GM23338 (cell line): ENCODE data around the gene FOXA1. TPM values are rescaled to one million over a fixed set of nuclear protein-coding genes. Genes with fewer than 3 reads are reported as not detected.

ENCODE experiments used
- ATAC-seq: fragments of 200-7000 bp; cut with Tn5 transposase; 3 replicates; pipeline ENCODE4 v1.9.1; 2020
- DNase-seq: peaks from one replicate; pipeline ENCODE4 v3.0.0-alpha.2; 2015; ENCODE audit warnings: low spot score
- H2AFZ ChIP-seq: fragments of 200-600 bp; sonication (generic); 2 replicates; pipeline ENCODE4 v1.8.0; 2016; ENCODE audit warnings: antibody characterized with exemption, mild to moderate bottlenecking, moderate library complexity
- H3F3A ChIP-seq: fragments of 200-600 bp; sonication (generic); replicated peaks from 2 replicates; pipeline ENCODE4 v1.8.0; 2017; ENCODE audit warnings: antibody characterized with exemption, mixed run types, low read depth
- H3K27ac ChIP-seq: fragments of 200-600 bp; sonication (generic); 2 replicates; pipeline ENCODE4 v1.6.1; 2016; ENCODE audit warnings: low read depth
- H3K27me3 ChIP-seq: fragments of 200-600 bp; sonication (generic); 2 replicates; pipeline ENCODE4 v1.8.0; 2016; ENCODE audit warnings: mild to moderate bottlenecking, mixed run types, moderate library complexity; ENCODE audit not compliant: insufficient read depth
- H3K36me3 ChIP-seq: fragments of 200-600 bp; sonication (generic); 2 replicates; pipeline ENCODE4 v1.8.0; 2016; ENCODE audit warnings: mild to moderate bottlenecking; ENCODE audit not compliant: insufficient read depth
- H3K4me1 ChIP-seq: fragments of 200-600 bp; sonication (generic); 2 replicates; pipeline ENCODE4 v1.8.0; 2016; ENCODE audit warnings: mild to moderate bottlenecking, moderate library complexity; ENCODE audit not compliant: insufficient read depth
- H3K4me2 ChIP-seq: fragments of 200-600 bp; sonication (generic); 2 replicates; pipeline ENCODE4 v1.7.1; 2017; ENCODE audit warnings: mixed run types
- H3K4me3 ChIP-seq: fragments of 200-600 bp; sonication (generic); 2 replicates; pipeline ENCODE4 v1.6.1; 2016; ENCODE audit warnings: mixed run types
- H3K79me2 ChIP-seq: fragments of 200-600 bp; sonication (generic); replicated peaks from 2 replicates; pipeline ENCODE4 v1.8.0; 2017; ENCODE audit warnings: mild to moderate bottlenecking; ENCODE audit not compliant: insufficient read depth
- H3K9me2 ChIP-seq: fragments of 200-600 bp; sonication (generic); 2 replicates; pipeline ENCODE4 v1.8.0; 2017; ENCODE audit not compliant: insufficient read depth
- H4K20me1 ChIP-seq: fragments of 200-600 bp; sonication (generic); replicated peaks from 2 replicates; pipeline ENCODE4 v1.8.0; 2017; ENCODE audit warnings: mild to moderate bottlenecking; ENCODE audit not compliant: insufficient read depth
- H3K27ac Mint-ChIP-seq: 2 replicates; pipeline ENCODE4 v1.8.0; 2020; ENCODE audit warnings: inconsistent platforms, mild to moderate bottlenecking, moderate library complexity, mixed read lengths
- H3K27me3 Mint-ChIP-seq: 3 replicates; pipeline ENCODE4 v1.8.0; 2022; ENCODE audit warnings: low read depth, mild to moderate bottlenecking, moderate library complexity, mixed read lengths, inconsistent platforms; ENCODE audit not compliant: insufficient read depth, poor library complexity
- H3K36me3 Mint-ChIP-seq: 3 replicates; pipeline ENCODE4 v1.8.0; 2021; ENCODE audit warnings: low read depth, mild to moderate bottlenecking, inconsistent platforms, moderate library complexity, mixed read lengths
- H3K4me1 Mint-ChIP-seq: 3 replicates; pipeline ENCODE4 v1.8.0; 2020; ENCODE audit warnings: mild to moderate bottlenecking, inconsistent platforms, mixed read lengths
- H3K4me3 Mint-ChIP-seq: 3 replicates; pipeline ENCODE4 v1.8.0; 2021; ENCODE audit warnings: moderate library complexity, mild to moderate bottlenecking, inconsistent platforms, mixed read lengths
- H3K9me3 Mint-ChIP-seq: 3 replicates; pipeline ENCODE4 v1.8.0; 2020; ENCODE audit warnings: moderate library complexity, mild to moderate bottlenecking, inconsistent platforms, mixed read lengths
- EZH2 ChIP-seq: fragments of 200-600 bp; sonication (generic); IDR thresholded peaks from one replicate; pipeline ENCODE4 v1.8.0; 2017; ENCODE audit warnings: antibody characterized with exemption, mild to moderate bottlenecking, low read depth; ENCODE audit not compliant: unreplicated experiment
- EZH2phosphoT487 ChIP-seq: fragments of 200-600 bp; sonication (generic); IDR thresholded peaks from one replicate; pipeline ENCODE4 v1.8.1; 2018; ENCODE audit warnings: antibody characterized with exemption; ENCODE audit not compliant: unreplicated experiment
- POLR2AphosphoS5 ChIP-seq: IDR thresholded peaks from 2 replicates; pipeline ENCODE4 v1.6.1; 2016; ENCODE audit warnings: antibody characterized with exemption, low read depth
- ZNF114 ChIP-seq: fragments of 250-450 bp; sonication (Bioruptor Pico); IDR thresholded peaks from 2 replicates; pipeline ENCODE4 v1.5.0; 2020; ENCODE audit warnings: mild to moderate bottlenecking, moderate library complexity
- polyA plus RNA-seq: library from polyadenylated mRNA; unstranded; fragments of >200 nt; fragmentation: Nextera tagmentation; extraction: Ambion mirVana; gene quantifications from 2 replicates; pipeline ENCODE4 v1.2.1, GENCODE V29; 2016
- total RNA-seq: library from RNA; depleted of rRNA; stranded (reverse); fragments of >200 nt; shearing (Covaris generic); gene quantifications from 2 replicates; pipeline ENCODE4 v1.2.3, GENCODE V29; 2014
- TF ChIP-seq, protein P1 (sequence below): fragments of 250-450 bp; sonication (Bioruptor Pico); IDR thresholded peaks from 2 replicates; pipeline ENCODE4 v1.5.0; 2020; ENCODE audit warnings: mild to moderate bottlenecking, moderate library complexity

Gene FOXA1
- total and polyA plus RNA-seq, 2 experiments from 2014 or later = not detected

- TF ChIP-seq, protein P1, sequence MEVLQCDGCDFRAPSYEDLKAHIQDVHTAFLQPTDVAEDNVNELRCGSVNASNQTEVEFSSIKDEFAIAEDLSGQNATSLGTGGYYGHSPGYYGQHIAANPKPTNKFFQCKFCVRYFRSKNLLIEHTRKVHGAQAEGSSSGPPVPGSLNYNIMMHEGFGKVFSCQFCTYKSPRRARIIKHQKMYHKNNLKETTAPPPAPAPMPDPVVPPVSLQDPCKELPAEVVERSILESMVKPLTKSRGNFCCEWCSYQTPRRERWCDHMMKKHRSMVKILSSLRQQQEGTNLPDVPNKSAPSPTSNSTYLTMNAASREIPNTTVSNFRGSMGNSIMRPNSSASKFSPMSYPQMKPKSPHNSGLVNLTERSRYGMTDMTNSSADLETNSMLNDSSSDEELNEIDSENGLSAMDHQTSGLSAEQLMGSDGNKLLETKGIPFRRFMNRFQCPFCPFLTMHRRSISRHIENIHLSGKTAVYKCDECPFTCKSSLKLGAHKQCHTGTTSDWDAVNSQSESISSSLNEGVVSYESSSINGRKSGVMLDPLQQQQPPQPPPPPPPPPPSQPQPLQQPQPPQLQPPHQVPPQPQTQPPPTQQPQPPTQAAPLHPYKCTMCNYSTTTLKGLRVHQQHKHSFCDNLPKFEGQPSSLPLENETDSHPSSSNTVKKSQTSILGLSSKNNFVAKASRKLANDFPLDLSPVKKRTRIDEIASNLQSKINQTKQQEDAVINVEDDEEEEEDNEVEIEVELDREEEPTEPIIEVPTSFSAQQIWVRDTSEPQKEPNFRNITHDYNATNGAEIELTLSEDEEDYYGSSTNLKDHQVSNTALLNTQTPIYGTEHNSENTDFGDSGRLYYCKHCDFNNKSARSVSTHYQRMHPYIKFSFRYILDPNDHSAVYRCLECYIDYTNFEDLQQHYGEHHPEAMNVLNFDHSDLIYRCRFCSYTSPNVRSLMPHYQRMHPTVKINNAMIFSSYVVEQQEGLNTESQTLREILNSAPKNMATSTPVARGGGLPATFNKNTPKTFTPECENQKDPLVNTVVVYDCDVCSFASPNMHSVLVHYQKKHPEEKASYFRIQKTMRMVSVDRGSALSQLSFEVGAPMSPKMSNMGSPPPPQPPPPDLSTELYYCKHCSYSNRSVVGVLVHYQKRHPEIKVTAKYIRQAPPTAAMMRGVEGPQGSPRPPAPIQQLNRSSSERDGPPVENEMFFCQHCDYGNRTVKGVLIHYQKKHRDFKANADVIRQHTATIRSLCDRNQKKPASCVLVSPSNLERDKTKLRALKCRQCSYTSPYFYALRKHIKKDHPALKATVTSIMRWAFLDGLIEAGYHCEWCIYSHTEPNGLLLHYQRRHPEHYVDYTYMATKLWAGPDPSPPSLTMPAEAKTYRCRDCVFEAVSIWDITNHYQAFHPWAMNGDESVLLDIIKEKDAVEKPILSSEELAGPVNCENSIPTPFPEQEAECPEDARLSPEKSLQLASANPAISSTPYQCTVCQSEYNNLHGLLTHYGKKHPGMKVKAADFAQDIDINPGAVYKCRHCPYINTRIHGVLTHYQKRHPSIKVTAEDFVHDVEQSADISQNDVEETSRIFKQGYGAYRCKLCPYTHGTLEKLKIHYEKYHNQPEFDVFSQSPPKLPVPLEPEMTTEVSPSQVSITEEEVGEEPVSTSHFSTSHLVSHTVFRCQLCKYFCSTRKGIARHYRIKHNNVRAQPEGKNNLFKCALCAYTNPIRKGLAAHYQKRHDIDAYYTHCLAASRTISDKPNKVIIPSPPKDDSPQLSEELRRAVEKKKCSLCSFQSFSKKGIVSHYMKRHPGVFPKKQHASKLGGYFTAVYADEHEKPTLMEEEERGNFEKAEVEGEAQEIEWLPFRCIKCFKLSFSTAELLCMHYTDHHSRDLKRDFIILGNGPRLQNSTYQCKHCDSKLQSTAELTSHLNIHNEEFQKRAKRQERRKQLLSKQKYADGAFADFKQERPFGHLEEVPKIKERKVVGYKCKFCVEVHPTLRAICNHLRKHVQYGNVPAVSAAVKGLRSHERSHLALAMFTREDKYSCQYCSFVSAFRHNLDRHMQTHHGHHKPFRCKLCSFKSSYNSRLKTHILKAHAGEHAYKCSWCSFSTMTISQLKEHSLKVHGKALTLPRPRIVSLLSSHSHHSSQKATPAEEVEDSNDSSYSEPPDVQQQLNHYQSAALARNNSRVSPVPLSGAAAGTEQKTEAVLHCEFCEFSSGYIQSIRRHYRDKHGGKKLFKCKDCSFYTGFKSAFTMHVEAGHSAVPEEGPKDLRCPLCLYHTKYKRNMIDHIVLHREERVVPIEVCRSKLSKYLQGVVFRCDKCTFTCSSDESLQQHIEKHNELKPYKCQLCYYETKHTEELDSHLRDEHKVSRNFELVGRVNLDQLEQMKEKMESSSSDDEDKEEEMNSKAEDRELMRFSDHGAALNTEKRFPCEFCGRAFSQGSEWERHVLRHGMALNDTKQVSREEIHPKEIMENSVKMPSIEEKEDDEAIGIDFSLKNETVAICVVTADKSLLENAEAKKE (CRISPR knock-in tag) = no peak
- no peak for TF ChIP-seq EZH2
- no peak for TF ChIP-seq ZNF114 (CRISPR knock-in tag)
- no peak for TF ChIP-seq POLR2AphosphoS5
Measured at GRCh38 chr14:37591311-37591940, 3.6 kb downstream of the FOXA1 start (continued).

- peaks cover 6% of the 10 kb centered on the region for H3F3A ChIP-seq
- peak overlapping the region; percentile 49; the same call in 1 of the 2 replicates for H3K4me3 ChIP-seq
- no peaks in the 10 kb centered on the region for H3K9me2 ChIP-seq
- H3K4me2 ChIP-seq = peak overlapping the region; percentile 80
- H3K27me3 ChIP-seq = peaks cover 99% of the 10 kb centered on the region
- TF ChIP-seq POLR2AphosphoS5 = no peak
- no peak for TF ChIP-seq EZH2phosphoT487
- TF ChIP-seq EZH2 = peak; percentile 60
- TF ChIP-seq ZNF114 (CRISPR knock-in tag) = no peak
- TF ChIP-seq, protein P1 (CRISPR knock-in tag) = no peak
- no peak overlapping the region for H3K27ac Mint-ChIP-seq
- H4K20me1 ChIP-seq = peaks cover 29% of the 10 kb centered on the region
- peak overlapping the region; percentile 65; the same call in 2 of the 3 replicates for H3K4me3 Mint-ChIP-seq
- no peak for DNase-seq
- H3K27me3 Mint-ChIP-seq = peaks cover 90% of the 10 kb centered on the region
- peaks cover 54% of the 10 kb centered on the region for H3K4me1 ChIP-seq
- ATAC-seq = no peak
- no peak overlapping the region for H2AFZ ChIP-seq
- H3K36me3 Mint-ChIP-seq = no peaks in the 10 kb centered on the region; the same call in 2 of the 3 replicates
- no peaks in the 10 kb centered on the region for H3K36me3 ChIP-seq
- H3K4me1 Mint-ChIP-seq = peaks cover 56% of the 10 kb centered on the region
- H3K9me3 Mint-ChIP-seq = no peaks in the 10 kb centered on the region; the same call in 2 of the 3 replicates
- no peak overlapping the region for H3K27ac ChIP-seq
- H3K79me2 ChIP-seq = no peaks in the 10 kb centered on the region
Measured at GRCh38 chr14:37590428-37591139, 4.5 kb downstream of the FOXA1 start.
